H9 (cell line): ENCODE measurements around the gene INSIG1. TPM values are rescaled to one million over a fixed set of nuclear protein-coding genes. Genes with fewer than 3 reads are reported as not detected.

Experiments
- DNase-seq: peaks from one replicate; pipeline ENCODE4 v3.0.0-alpha.2; 2017
- H2AFZ ChIP-seq: one replicate; pipeline ENCODE4 v1.6.1; 2013; ENCODE audit warnings: mild to moderate bottlenecking, low read length, control low read depth, moderate library complexity
- H2AK5ac ChIP-seq: 2 replicates; pipeline ENCODE4 v1.6.1; 2013; ENCODE audit warnings: low read length, control low read depth, mixed read lengths; ENCODE audit not compliant: insufficient read length
- H2BK120ac ChIP-seq: one replicate; pipeline ENCODE4 v1.6.1; 2013; ENCODE audit warnings: low read depth, mild to moderate bottlenecking, low read length, control low read depth, inconsistent platforms; ENCODE audit not compliant: poor library complexity, severe bottlenecking
- H2BK12ac ChIP-seq: 2 replicates; pipeline ENCODE4 v1.6.1; 2013; ENCODE audit warnings: low read length, control low read depth, mixed read lengths, low read depth; ENCODE audit not compliant: insufficient read length
- H2BK15ac ChIP-seq: 2 replicates; pipeline ENCODE4 v1.6.1; 2013; ENCODE audit warnings: low read depth, low read length, control low read depth
- H2BK20ac ChIP-seq: one replicate; pipeline ENCODE4 v1.6.1; 2013; ENCODE audit warnings: low read depth, mild to moderate bottlenecking, low read length, control low read depth, inconsistent platforms; ENCODE audit not compliant: poor library complexity, severe bottlenecking
- H2BK5ac ChIP-seq: 2 replicates; pipeline ENCODE4 v1.6.1; 2013; ENCODE audit warnings: low read length, control low read depth, mixed read lengths; ENCODE audit not compliant: insufficient read length
- H3K14ac ChIP-seq: 2 replicates; pipeline ENCODE4 v1.6.1; 2013; ENCODE audit warnings: low read length, control low read depth; ENCODE audit not compliant: insufficient read depth
- H3K18ac ChIP-seq: 2 replicates; pipeline ENCODE4 v1.6.1; 2013; ENCODE audit warnings: low read depth, mild to moderate bottlenecking, mixed read lengths, low read length, control low read depth; ENCODE audit not compliant: insufficient read length
- H3K23ac ChIP-seq: 2 replicates; pipeline ENCODE4 v1.6.1; 2013; ENCODE audit warnings: low read length, control low read depth, mixed read lengths, low read depth; ENCODE audit not compliant: insufficient read length
- H3K23me2 ChIP-seq: 2 replicates; pipeline ENCODE4 v1.6.1; 2013; ENCODE audit warnings: low read depth, mild to moderate bottlenecking, mixed read lengths, low read length, control low read depth; ENCODE audit not compliant: insufficient read length, poor library complexity, severe bottlenecking
- H3K27ac ChIP-seq: 2 replicates; pipeline ENCODE4 v1.5.1; 2013; ENCODE audit warnings: low read length, control low read depth, mixed read lengths, low read depth; ENCODE audit not compliant: insufficient read length
- H3K27me3 ChIP-seq: 2 replicates; pipeline ENCODE4 v1.6.1; 2013; ENCODE audit warnings: low read length, control low read depth, inconsistent platforms; ENCODE audit not compliant: insufficient read depth
- H3K4ac ChIP-seq: 2 replicates; pipeline ENCODE4 v1.6.1; 2013; ENCODE audit warnings: low read depth, mild to moderate bottlenecking, control low read depth, inconsistent platforms, low read length, moderate library complexity
- H3K4me1 ChIP-seq: 2 replicates; pipeline ENCODE4 v1.6.1; 2013; ENCODE audit warnings: low read length, control low read depth, inconsistent platforms; ENCODE audit not compliant: insufficient read depth
- H3K4me2 ChIP-seq: 2 replicates; pipeline ENCODE4 v1.6.1; 2013; ENCODE audit warnings: low read length, control low read depth, mixed read lengths; ENCODE audit not compliant: insufficient read length, insufficient read depth
- H3K56ac ChIP-seq: 2 replicates; pipeline ENCODE4 v1.6.1; 2013; ENCODE audit warnings: low read depth, mild to moderate bottlenecking, mixed read lengths, low read length, control low read depth; ENCODE audit not compliant: insufficient read length
- H3K79me1 ChIP-seq: 2 replicates; pipeline ENCODE4 v1.6.1; 2013; ENCODE audit warnings: low read depth, mild to moderate bottlenecking, moderate library complexity, low read length, control low read depth, inconsistent platforms; ENCODE audit not compliant: insufficient read depth, poor library complexity, severe bottlenecking
- H3K79me2 ChIP-seq: 2 replicates; pipeline ENCODE4 v1.6.1; 2013; ENCODE audit warnings: low read length, control low read depth, inconsistent platforms; ENCODE audit not compliant: insufficient read depth
- H3K9ac ChIP-seq: 2 replicates; pipeline ENCODE4 v1.6.1; 2013; ENCODE audit warnings: low read length, control low read depth, mixed read lengths; ENCODE audit not compliant: insufficient read length; ENCODE audit errors: extremely low read depth
- H3K9me3 ChIP-seq: one replicate; pipeline ENCODE4 v1.6.1; 2013; ENCODE audit warnings: low read depth, low read length, inconsistent platforms; ENCODE audit not compliant: control insufficient read depth
- H3T11ph ChIP-seq: one replicate; pipeline ENCODE4 v1.6.1; 2013; ENCODE audit warnings: mild to moderate bottlenecking, low read length, control low read depth, inconsistent platforms
- H4K20me1 ChIP-seq: one replicate; pipeline ENCODE4 v1.6.1; 2013; ENCODE audit not compliant: control insufficient read depth, insufficient read length, insufficient read depth
- H4K5ac ChIP-seq: 2 replicates; pipeline ENCODE4 v1.6.1; 2013; ENCODE audit warnings: low read depth, mild to moderate bottlenecking, mixed read lengths, low read length, control low read depth; ENCODE audit not compliant: insufficient read length
- H4K8ac ChIP-seq: replicated peaks from 2 replicates; pipeline ENCODE4 v1.6.1; 2013; ENCODE audit warnings: low read length, control low read depth, mixed read lengths, low read depth; ENCODE audit not compliant: insufficient read length
- H4K91ac ChIP-seq: 2 replicates; pipeline ENCODE4 v1.6.1; 2013; ENCODE audit warnings: low read depth, mild to moderate bottlenecking, moderate library complexity, mixed read lengths, low read length, control low read depth; ENCODE audit not compliant: insufficient read length
- H3K27ac Mint-ChIP-seq, 3 experiments: 2 replicates in 2 of 3; 3 replicates in 1 of 3; pipeline ENCODE4 v1.8.0; 2020 to 2021; ENCODE audit warnings: mixed read lengths in 3 of 3, mild to moderate bottlenecking in 1 of 3, moderate library complexity in 1 of 3
- H3K27me3 Mint-ChIP-seq: 2 replicates; pipeline ENCODE4 v1.8.0; 2021; ENCODE audit warnings: low read depth, mild to moderate bottlenecking, moderate library complexity, mixed read lengths
- H3K36me3 Mint-ChIP-seq, 3 experiments: 2 replicates in 2 of 3; 3 replicates in 1 of 3; pipeline ENCODE4 v1.8.0; 2020 to 2021; ENCODE audit warnings: low read depth in 3 of 3, mixed read lengths in 3 of 3; ENCODE audit not compliant: insufficient read depth in 1 of 3
- H3K4me1 Mint-ChIP-seq, 2 experiments: 2 replicates each; pipeline ENCODE4 v1.8.0; 2020; ENCODE audit warnings: mixed read lengths in 2 of 2
- H3K4me3 Mint-ChIP-seq, 2 experiments: 2 replicates in 1 of 2; 3 replicates in 1 of 2; pipeline ENCODE4 v1.8.0; 2020 to 2021; ENCODE audit warnings: mild to moderate bottlenecking in 2 of 2, mixed read lengths in 2 of 2, moderate library complexity in 1 of 2
- H3K9me3 Mint-ChIP-seq, 2 experiments: 2 replicates in 1 of 2; 3 replicates in 1 of 2; pipeline ENCODE4 v1.8.0; 2020; ENCODE audit warnings: mild to moderate bottlenecking in 2 of 2, mixed read lengths in 2 of 2, moderate library complexity in 1 of 2
- WGBS: extraction: QIAGEN DNeasy Blood & Tissue Kit; methylation state at CpG from one replicate; pipeline ENCODE4 v1.1.7; 2013; ENCODE audit warnings: missing lambda C conversion rate, low lambda C conversion rate, mixed read lengths; ENCODE audit not compliant: insufficient read length; ENCODE audit errors: extremely low coverage; 5-methylcytosine and 5-hydroxymethylcytosine counted together
- total RNA-seq: library from RNA; stranded (reverse); gene quantifications from 2 replicates; pipeline ENCODE4 v1.2.1, GENCODE V29; 2021
- TF ChIP-seq, protein P1 (sequence below): fragments of 200-600 bp; sonication (generic); conservative IDR thresholded peaks from 3 replicates; pipeline ENCODE4 v1.8.0; 2021; ENCODE audit warnings: antibody characterized with exemption, mild to moderate bottlenecking

Gene INSIG1
- total RNA-seq, 1 experiment from 2014 or later, result 23.3 TPM

DNA sequence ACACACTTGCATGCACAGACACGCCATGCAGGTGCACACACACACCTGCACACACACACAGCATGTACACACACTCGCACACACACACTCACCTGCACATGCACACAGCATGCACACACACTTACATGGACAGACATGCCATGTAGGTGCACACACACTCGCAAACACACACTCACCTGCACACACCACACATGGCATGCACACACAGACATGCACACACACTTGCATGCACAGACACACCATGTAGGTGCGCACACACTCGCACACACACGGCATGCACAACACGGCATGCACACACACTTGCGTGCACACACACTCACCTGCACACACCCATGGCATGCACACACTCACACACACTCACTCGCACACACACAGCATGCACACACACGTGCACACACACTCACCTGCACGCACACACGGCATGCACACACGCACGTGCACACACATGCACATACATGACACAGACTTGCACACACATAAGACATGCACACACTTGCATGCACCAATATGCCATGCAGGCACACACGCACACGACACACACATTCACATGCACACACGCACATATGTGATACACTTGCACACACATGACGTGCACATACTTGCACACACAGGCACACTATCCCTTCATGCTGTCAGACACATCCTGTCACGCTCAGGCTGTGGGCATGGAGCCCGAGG is 56.8 kb downstream of the INSIG1 start:
- no CpG with 5 or more reads among the region's 20 CpGs for WGBS
- Mint-ChIP-seq H3K27ac (no peak overlapping the region; a peak in 1 of 7 replicates), H3K9me3 (peaks cover 0 to 12% of the 10 kb centered on the region in 2 experiments; a peak in 2 of 5 replicates), H3K27me3 (peaks cover 78% of the 10 kb centered on the region), H3K4me3 (peak overlapping the region in 1 of 2 experiments; percentile 19; a peak in 2 of 5 replicates), H3K4me1 (peaks cover 10 to 20% of the 10 kb centered on the region in 2 experiments), H3K36me3 (peaks cover 0 to 2% (median 0%) of the 10 kb centered on the region in 3 experiments; a peak in 3 of 7 replicates)
- no peak overlapping the region for H3K56ac ChIP-seq
- no peak overlapping the region for H3K9ac ChIP-seq
- H4K5ac ChIP-seq, result no peak overlapping the region
- no peaks in the 10 kb centered on the region; the same call in 1 of the 2 replicates for H3K27me3 ChIP-seq
- TF ChIP-seq, protein P1, sequence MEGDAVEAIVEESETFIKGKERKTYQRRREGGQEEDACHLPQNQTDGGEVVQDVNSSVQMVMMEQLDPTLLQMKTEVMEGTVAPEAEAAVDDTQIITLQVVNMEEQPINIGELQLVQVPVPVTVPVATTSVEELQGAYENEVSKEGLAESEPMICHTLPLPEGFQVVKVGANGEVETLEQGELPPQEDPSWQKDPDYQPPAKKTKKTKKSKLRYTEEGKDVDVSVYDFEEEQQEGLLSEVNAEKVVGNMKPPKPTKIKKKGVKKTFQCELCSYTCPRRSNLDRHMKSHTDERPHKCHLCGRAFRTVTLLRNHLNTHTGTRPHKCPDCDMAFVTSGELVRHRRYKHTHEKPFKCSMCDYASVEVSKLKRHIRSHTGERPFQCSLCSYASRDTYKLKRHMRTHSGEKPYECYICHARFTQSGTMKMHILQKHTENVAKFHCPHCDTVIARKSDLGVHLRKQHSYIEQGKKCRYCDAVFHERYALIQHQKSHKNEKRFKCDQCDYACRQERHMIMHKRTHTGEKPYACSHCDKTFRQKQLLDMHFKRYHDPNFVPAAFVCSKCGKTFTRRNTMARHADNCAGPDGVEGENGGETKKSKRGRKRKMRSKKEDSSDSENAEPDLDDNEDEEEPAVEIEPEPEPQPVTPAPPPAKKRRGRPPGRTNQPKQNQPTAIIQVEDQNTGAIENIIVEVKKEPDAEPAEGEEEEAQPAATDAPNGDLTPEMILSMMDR, result no peak
- no peak overlapping the region for H3K18ac ChIP-seq
- DNase-seq, result no peak
- H2BK15ac ChIP-seq, result no peak overlapping the region
- no peak overlapping the region for H2BK20ac ChIP-seq
- no peak overlapping the region; the same call in 1 of the 2 replicates for H3K14ac ChIP-seq
- no peak overlapping the region for H3K4me2 ChIP-seq
- H3K4ac ChIP-seq, result no peak overlapping the region
- no peaks in the 10 kb centered on the region for H3K9me3 ChIP-seq
- H3K4me1 ChIP-seq, result no peaks in the 10 kb centered on the region
- no peak overlapping the region for H4K91ac ChIP-seq
- H4K20me1 ChIP-seq, result peaks cover 4% of the 10 kb centered on the region
- no peak overlapping the region for H2BK5ac ChIP-seq
- H2AFZ ChIP-seq, result no peak overlapping the region
- H3K79me1 ChIP-seq, result no peaks in the 10 kb centered on the region
- no peak overlapping the region for H2BK120ac ChIP-seq
- H4K8ac ChIP-seq, result peak overlapping the region; percentile 22
- H3T11ph ChIP-seq, result no peak overlapping the region
- H2AK5ac ChIP-seq, result no peak overlapping the region
- H3K23ac ChIP-seq, result no peak overlapping the region
- no peaks in the 10 kb centered on the region for H3K23me2 ChIP-seq
- H3K79me2 ChIP-seq, result no peaks in the 10 kb centered on the region
- H3K27ac ChIP-seq, result no peak overlapping the region
- no peak overlapping the region for H2BK12ac ChIP-seq
